Esophagus squamous epithelium (tissue), 5 donors: ENCODE measurements around the gene CLPTM1L. TPM values are rescaled to one million over a fixed set of nuclear protein-coding genes. Genes with fewer than 3 reads are reported as not detected.

ENCODE experiments used
- DNase-seq: peaks from one replicate; lab custom pipeline; 2025; lab: John Stamatoyannopoulos, UW
- H3K27ac ChIP-seq, 4 donors: fragments of 200-600 bp; sonication (generic); one replicate each; pipeline ENCODE4 v1.5.1; 2016 to 2019; ENCODE audit warnings: mild to moderate bottlenecking in 1 of 4
- H3K27me3 ChIP-seq, 4 donors: fragments of 200-600 bp; sonication (generic); 1 replicate in 3 of 4; 2 replicates in 1 of 4; pipeline versions ENCODE4 v1.5.1 to v1.6.0; 2017 to 2021; ENCODE audit warnings: antibody characterized with exemption in 1 of 4
- H3K36me3 ChIP-seq, 3 donors: fragments of 200-600 bp; sonication (generic); one replicate each; pipeline ENCODE4 v1.5.1; 2016 to 2019
- H3K4me1 ChIP-seq, 3 donors: fragments of 200-600 bp; sonication (generic); one replicate each; pipeline ENCODE4 v1.5.1; 2017 to 2019
- H3K4me3 ChIP-seq, 4 donors: fragments of 200-600 bp; sonication (generic); 1 replicate in 3 of 4; 2 replicates in 1 of 4; pipeline ENCODE4 v1.5.1; 2016 to 2019; ENCODE audit warnings: mild to moderate bottlenecking in 2 of 4, moderate library complexity in 1 of 4
- H3K9me3 ChIP-seq, 3 donors: fragments of 200-600 bp; sonication (generic); one replicate each; pipeline ENCODE4 v1.5.1; 2016 to 2019
- POLR2A ChIP-seq, 4 donors: fragments of 450-650 bp; IDR thresholded peaks; one replicate each; pipeline ENCODE4 v1.6.1; 2017; ENCODE audit warnings: antibody characterized with exemption in 4 of 4, mild to moderate bottlenecking in 4 of 4, moderate library complexity in 3 of 4
- WGBS, 2 donors: methylation state at CpG; one replicate each; pipeline ENCODE4 v1.1.5; 2018; 5-methylcytosine and 5-hydroxymethylcytosine counted together
- intact Hi-C: fragments of 100-400 bp; cut with DNase I; formaldehyde crosslinking; loops from one replicate; pipeline ENCODE4 v1.15.0; 2022
- total RNA-seq, 4 donors: library from RNA; depleted of rRNA; stranded (reverse); fragments of >200 nt; gene quantifications; one replicate each; pipeline ENCODE4 v1.1.0, GENCODE V29; 2016
- TF ChIP-seq, protein P1 (sequence below), 6 experiments: fragments of 450-650 bp in 4 of 6; fragments of 200-600 bp in 2 of 6; sonication (generic) in 2 of 6; IDR thresholded peaks; one replicate each; pipeline ENCODE4 v1.5.1; 2016 to 2019; ENCODE audit warnings: antibody characterized with exemption in 6 of 6, mild to moderate bottlenecking in 4 of 6, moderate library complexity in 4 of 6
- donor health status: DM: yes; HTN: yes; CAD: no.

CLPTM1L gene
- total RNA-seq, 4 donors from 2014 or later: 42.8 to 75.2 (median 65.1) TPM

DNA sequence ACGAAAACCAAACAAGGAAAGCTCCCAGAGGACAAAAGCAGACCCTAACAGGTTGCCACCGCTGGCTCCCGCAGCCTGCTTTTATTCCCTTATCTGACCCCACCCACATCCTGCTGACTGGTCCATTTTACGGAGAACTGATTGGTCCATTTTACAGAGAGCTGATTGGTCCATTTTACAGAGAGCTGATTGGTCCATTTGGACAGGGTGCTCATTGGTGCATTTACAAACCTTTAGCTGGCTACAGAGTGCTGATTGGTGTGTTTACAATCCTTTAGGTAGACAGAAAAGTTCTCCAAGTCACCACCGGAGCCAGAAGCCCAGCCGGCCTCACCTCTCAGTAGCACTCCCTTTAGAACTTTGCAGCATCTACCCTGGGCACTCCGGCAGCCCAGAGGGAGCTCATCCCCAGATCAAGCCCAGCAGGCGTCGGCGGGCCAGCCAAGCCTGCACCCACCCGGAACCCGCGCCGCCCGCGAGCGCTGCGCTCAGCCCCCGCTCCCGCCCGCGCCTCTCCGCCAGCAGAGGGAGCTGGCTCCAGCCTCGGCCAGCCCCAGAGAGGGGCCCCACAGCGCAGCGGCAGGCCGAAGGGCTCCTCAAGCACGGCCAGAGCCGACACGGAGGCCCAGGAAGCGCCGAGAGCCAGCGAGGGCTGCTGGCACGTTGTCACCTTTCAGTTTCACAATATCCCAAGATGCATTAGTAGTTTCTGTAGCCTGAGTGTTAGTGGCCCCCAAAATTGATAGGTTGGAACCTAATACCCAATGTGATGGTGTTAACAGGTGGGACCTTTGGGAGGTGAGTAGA is 35.3 kb upstream of the CLPTM1L start:
- TF ChIP-seq, protein P1, sequence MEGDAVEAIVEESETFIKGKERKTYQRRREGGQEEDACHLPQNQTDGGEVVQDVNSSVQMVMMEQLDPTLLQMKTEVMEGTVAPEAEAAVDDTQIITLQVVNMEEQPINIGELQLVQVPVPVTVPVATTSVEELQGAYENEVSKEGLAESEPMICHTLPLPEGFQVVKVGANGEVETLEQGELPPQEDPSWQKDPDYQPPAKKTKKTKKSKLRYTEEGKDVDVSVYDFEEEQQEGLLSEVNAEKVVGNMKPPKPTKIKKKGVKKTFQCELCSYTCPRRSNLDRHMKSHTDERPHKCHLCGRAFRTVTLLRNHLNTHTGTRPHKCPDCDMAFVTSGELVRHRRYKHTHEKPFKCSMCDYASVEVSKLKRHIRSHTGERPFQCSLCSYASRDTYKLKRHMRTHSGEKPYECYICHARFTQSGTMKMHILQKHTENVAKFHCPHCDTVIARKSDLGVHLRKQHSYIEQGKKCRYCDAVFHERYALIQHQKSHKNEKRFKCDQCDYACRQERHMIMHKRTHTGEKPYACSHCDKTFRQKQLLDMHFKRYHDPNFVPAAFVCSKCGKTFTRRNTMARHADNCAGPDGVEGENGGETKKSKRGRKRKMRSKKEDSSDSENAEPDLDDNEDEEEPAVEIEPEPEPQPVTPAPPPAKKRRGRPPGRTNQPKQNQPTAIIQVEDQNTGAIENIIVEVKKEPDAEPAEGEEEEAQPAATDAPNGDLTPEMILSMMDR (IDR thresholded peaks at IDR 0.05): peak; percentile 56 to 71 (median 65)
- TF ChIP-seq POLR2A (IDR thresholded peaks at IDR 0.05): no peak
- Histone ChIP-seq H3K9me3 (no peaks in the 10 kb centered on the region), H3K36me3 (no peaks in the 10 kb centered on the region), H3K4me1 (peaks cover 0 to 10% (median 5%) of the 10 kb centered on the region in 3 donors), H3K4me3 (peak overlapping the region in 2 of 4 donors; percentile 19 to 51), H3K27me3 (peaks cover 0 to 74% (median 0%) of the 10 kb centered on the region in 4 donors), H3K27ac (no peak overlapping the region)
- WGBS, 2 donors: 56 to 85% methylated on average over 5 to 23 of the region's 34 CpGs
- DNase-seq: no peak
- intact Hi-C loops: no loop called here

DNA sequence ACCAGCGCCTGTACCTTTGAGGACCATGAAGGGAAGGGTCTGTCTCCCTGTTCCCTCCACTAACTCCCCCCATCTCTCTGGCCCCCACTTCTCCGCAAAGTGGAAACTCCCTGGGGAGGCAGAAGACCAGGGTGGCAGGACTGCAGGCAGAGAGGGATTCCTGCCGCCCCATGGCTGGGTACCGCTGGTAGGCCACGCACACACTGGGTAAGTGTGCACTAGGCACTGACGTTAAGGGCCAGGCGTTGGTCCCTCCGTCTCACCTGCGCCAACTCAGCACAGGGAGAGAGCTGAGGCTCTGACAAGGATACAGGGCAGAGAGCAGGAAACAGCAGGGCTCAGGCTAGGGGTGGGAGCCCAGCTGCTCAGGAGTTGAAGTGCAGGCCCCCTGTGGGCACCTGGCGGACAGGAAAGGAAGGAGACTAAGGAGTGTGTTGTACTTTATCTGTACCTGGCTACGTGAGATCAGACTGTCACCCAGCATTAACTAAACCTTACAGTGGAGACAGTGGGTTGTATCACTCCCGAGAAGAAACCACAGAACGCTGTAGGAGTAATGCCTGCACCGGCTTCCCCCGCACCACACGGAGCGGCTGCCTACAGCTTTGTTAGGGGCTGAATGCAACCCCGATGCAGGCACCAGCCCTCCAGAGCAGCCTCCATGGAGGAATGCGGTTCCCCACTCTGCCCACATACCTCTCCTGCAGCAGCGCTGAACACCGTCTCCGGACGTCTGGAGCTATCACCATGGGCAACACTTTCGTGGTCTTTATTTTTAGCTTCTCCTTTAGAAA is 34.2 kb upstream of the CLPTM1L start:
- DNase-seq: no peak
- TF ChIP-seq, protein P1 (IDR thresholded peaks at IDR 0.05): no peak
- TF ChIP-seq POLR2A (IDR thresholded peaks at IDR 0.05): no peak
- H3K4me3 ChIP-seq: no peak overlapping the region
- H3K27me3 ChIP-seq: peaks cover 0 to 85% (median 0%) of the 10 kb centered on the region in 4 donors
- intact Hi-C loops: no loop called here
- WGBS, 2 donors: 93 to 94% methylated on average over 12 to 17 of the region's 24 CpGs
- H3K27ac ChIP-seq: no peak overlapping the region
- H3K4me1 ChIP-seq: peaks cover 0 to 10% (median 5%) of the 10 kb centered on the region in 3 donors
- H3K36me3 ChIP-seq: no peaks in the 10 kb centered on the region
- H3K9me3 ChIP-seq: no peaks in the 10 kb centered on the region

DNA sequence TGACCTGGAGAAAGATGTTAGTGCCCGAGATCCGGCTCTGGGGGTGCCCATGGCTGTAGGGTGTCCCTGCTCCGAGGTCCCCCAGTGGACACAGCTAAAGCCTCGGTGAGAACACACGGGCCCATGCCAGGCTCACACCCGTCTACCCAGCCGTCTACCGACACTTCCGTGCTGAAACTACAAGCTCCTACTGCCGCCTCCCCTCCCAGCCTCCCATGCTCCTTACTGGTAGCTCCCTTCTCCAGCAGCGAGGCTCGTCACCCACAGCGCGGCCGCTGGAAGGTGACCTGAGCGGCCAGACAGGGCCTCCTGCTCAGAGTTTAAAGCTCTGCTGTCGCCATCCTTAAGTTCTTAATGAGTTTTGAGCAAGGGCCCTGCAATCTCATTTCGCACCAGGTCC is 33.2 kb upstream of the CLPTM1L start:
- intact Hi-C loops: no loop called here
- TF ChIP-seq POLR2A (IDR thresholded peaks at IDR 0.05): no peak
- TF ChIP-seq, protein P1 (IDR thresholded peaks at IDR 0.05): no peak
- no peak overlapping the region for H3K4me3 ChIP-seq
- no peaks in the 10 kb centered on the region for H3K9me3 ChIP-seq
- H3K27ac ChIP-seq: no peak overlapping the region
- no peaks in the 10 kb centered on the region for H3K36me3 ChIP-seq
- no peak for DNase-seq
- H3K27me3 ChIP-seq: peaks cover 0 to 84% (median 0%) of the 10 kb centered on the region in 4 donors
- 87 to 88% methylated on average over 16 to 17 of the region's 18 CpGs for WGBS, 2 donors
- H3K4me1 ChIP-seq: peaks cover 0 to 10% (median 5%) of the 10 kb centered on the region in 3 donors

DNA sequence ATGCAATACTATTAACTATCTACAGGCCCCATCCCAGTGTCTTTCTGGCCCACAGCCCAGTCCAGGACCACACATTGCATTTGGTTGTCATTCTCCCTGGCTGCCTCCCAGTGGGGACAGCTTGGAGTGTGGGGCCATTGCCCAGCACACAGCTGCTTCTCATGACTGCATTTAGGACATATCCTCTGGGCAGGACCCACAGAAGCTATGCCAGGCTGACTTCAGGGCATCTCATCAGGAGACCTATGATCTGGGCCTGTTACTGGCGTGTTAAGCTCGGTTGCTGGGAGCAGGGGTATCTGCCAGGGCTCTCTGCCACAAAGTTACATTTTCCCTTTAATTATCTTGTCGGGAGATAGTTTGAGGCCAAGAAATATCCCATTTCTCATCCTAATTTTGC is 32.1 kb upstream of the CLPTM1L start:
- Histone ChIP-seq H3K27me3 (peaks cover 0 to 73% (median 0%) of the 10 kb centered on the region in 4 donors), H3K4me3 (no peak overlapping the region), H3K4me1 (peaks cover 0 to 10% (median 5%) of the 10 kb centered on the region in 3 donors), H3K9me3 (no peaks in the 10 kb centered on the region), H3K36me3 (no peaks in the 10 kb centered on the region), H3K27ac (no peak overlapping the region)
- intact Hi-C loops: no loop called here
- TF ChIP-seq, protein P1 (IDR thresholded peaks at IDR 0.05): no peak
- no peak for TF ChIP-seq POLR2A (IDR thresholded peaks at IDR 0.05)
- no peak for DNase-seq
- WGBS, 2 donors: 77 to 85% methylated on average over 3 of the region's 3 CpGs
